Trophoblast cell (in vitro differentiated cells and primary cell): Measurements from ENCODE around the gene CCL17.

Experiments
- DNase-seq, 2 donors: peaks; one replicate each; pipeline ENCODE4 v3.0.0-alpha.2; 2016
- H2AFZ ChIP-seq: 2 replicates; pipeline ENCODE4 v1.6.1; 2013; ENCODE audit warnings: low read length, moderate library complexity, mild to moderate bottlenecking; ENCODE audit not compliant: insufficient read depth, poor library complexity
- H2AK5ac ChIP-seq: 2 replicates; pipeline ENCODE4 v1.6.1; 2013; ENCODE audit warnings: mild to moderate bottlenecking, low read length
- H2BK120ac ChIP-seq: 2 replicates; pipeline ENCODE4 v1.6.1; 2013; ENCODE audit warnings: low read length, mild to moderate bottlenecking, moderate library complexity; ENCODE audit not compliant: insufficient read depth, poor library complexity
- H2BK12ac ChIP-seq: 2 replicates; pipeline ENCODE4 v1.6.1; 2013; ENCODE audit warnings: mild to moderate bottlenecking, low read length, moderate library complexity
- H2BK5ac ChIP-seq: 2 replicates; pipeline ENCODE4 v1.6.1; 2013; ENCODE audit warnings: low read length, low read depth, moderate library complexity, mild to moderate bottlenecking; ENCODE audit not compliant: poor library complexity
- H3K14ac ChIP-seq: 2 replicates; pipeline ENCODE4 v1.6.1; 2013; ENCODE audit warnings: mild to moderate bottlenecking, low read length
- H3K18ac ChIP-seq: 2 replicates; pipeline ENCODE4 v1.6.1; 2013; ENCODE audit warnings: mild to moderate bottlenecking, low read length
- H3K23ac ChIP-seq: 2 replicates; pipeline ENCODE4 v1.6.1; 2013; ENCODE audit warnings: low read length
- H3K27ac ChIP-seq: 2 replicates; pipeline ENCODE4 v1.5.1; 2013; ENCODE audit warnings: low read depth, mild to moderate bottlenecking, inconsistent platforms, low read length, moderate library complexity
- H3K27me3 ChIP-seq: 2 replicates; pipeline ENCODE4 v1.6.1; 2013; ENCODE audit warnings: inconsistent platforms, mild to moderate bottlenecking, low read length, moderate library complexity; ENCODE audit not compliant: insufficient read depth
- H3K36me3 ChIP-seq, 2 experiments: 1 replicate in 1 of 2; 2 replicates in 1 of 2; pipeline ENCODE4 v1.6.1; 2013; ENCODE audit warnings: low read length in 2 of 2, mild to moderate bottlenecking in 2 of 2, moderate library complexity in 1 of 2; ENCODE audit not compliant: insufficient read depth in 2 of 2, control insufficient read depth in 1 of 2
- H3K4ac ChIP-seq: 2 replicates; pipeline ENCODE4 v1.6.1; 2013; ENCODE audit warnings: low read depth, mild to moderate bottlenecking, low read length, moderate library complexity
- H3K4me1 ChIP-seq, 2 experiments: 1 replicate in 1 of 2; 2 replicates in 1 of 2; pipeline ENCODE4 v1.6.1; 2013; ENCODE audit warnings: low read length in 2 of 2, mild to moderate bottlenecking in 2 of 2, moderate library complexity in 1 of 2; ENCODE audit not compliant: insufficient read depth in 2 of 2, control insufficient read depth in 1 of 2
- H3K4me2 ChIP-seq: 2 replicates; pipeline ENCODE4 v1.6.1; 2013; ENCODE audit warnings: inconsistent platforms, mild to moderate bottlenecking, low read length, moderate library complexity
- H3K4me3 ChIP-seq: 2 replicates; pipeline ENCODE4 v1.5.1; 2013; ENCODE audit warnings: mild to moderate bottlenecking, low read depth, low read length, inconsistent platforms
- H3K79me1 ChIP-seq: one replicate; pipeline ENCODE4 v1.6.1; 2013; ENCODE audit warnings: low read length
- H3K79me2 ChIP-seq: 2 replicates; pipeline ENCODE4 v1.6.1; 2013; ENCODE audit warnings: low read length, mild to moderate bottlenecking; ENCODE audit not compliant: control insufficient read depth, insufficient read depth, poor library complexity
- H3K9ac ChIP-seq: 2 replicates; pipeline ENCODE4 v1.6.1; 2013; ENCODE audit warnings: mild to moderate bottlenecking, low read length
- H3K9me3 ChIP-seq: 2 replicates; pipeline ENCODE4 v1.6.1; 2013; ENCODE audit warnings: low read depth, mild to moderate bottlenecking, control low read depth, inconsistent platforms, low read length; ENCODE audit not compliant: insufficient read depth
- H4K12ac ChIP-seq: 2 replicates; pipeline ENCODE4 v1.6.1; 2013; ENCODE audit warnings: low read depth, mild to moderate bottlenecking, low read length, moderate library complexity
- H4K8ac ChIP-seq: 2 replicates; pipeline ENCODE4 v1.6.1; 2013; ENCODE audit warnings: low read depth, mild to moderate bottlenecking, low read length, moderate library complexity
- H4K91ac ChIP-seq: one replicate; pipeline ENCODE4 v1.6.1; 2013; ENCODE audit warnings: low read depth, mild to moderate bottlenecking, low read length, moderate library complexity
- WGBS: extraction: QIAGEN DNeasy Blood & Tissue Kit; methylation state at CpG from one replicate; pipeline ENCODE4 v1.1.7; 2013; ENCODE audit warnings: missing lambda C conversion rate; ENCODE audit not compliant: insufficient read length, insufficient coverage; ENCODE audit errors: extremely low coverage; 5-methylcytosine and 5-hydroxymethylcytosine counted together

CCL17 gene

DNA sequence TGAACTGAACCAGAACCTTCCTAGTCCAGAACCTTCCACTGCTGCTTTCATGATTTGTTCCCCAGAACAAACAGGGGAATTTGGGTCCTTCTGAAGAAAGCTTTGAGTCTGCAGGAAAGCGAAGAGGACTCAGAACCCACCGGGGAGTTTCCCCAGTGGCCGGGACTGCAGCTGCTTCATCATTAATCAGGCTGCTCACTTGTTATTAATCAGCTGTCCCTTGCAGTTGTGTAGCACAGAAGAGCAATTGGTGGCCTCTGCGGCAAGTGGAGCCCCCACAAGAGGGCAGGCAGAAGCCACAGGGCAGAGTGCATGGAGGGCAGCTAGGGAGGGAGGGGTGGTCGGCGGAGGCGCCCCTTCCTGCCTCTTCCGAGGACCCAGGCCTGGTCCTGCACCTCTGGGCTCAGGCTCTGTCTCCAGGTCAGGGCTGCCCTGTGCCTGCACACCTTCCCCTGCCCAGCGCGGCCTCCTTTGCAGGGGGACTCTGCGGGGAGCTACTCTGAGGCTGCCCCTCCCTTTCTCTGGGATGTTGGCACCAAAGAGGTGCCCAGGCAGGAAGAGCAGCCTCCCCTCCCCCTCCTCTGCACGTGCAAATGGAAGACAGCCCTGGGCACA, 6.9 kb downstream of the CCL17 start:
- Histone ChIP-seq H3K4me1 (peaks cover under 1 to 4% of the 10 kb centered on the region in 2 experiments), H3K23ac (no peak overlapping the region), H2BK12ac (no peak overlapping the region), H3K9ac (no peak overlapping the region), H4K12ac (no peak overlapping the region), H3K79me2 (peaks cover under 1% of the 10 kb centered on the region), H2AK5ac (no peak overlapping the region), H3K4me3 (no peak overlapping the region), H3K4ac (no peak overlapping the region), H2BK120ac (no peak overlapping the region), H3K18ac (no peak overlapping the region), H3K9me3 (peaks cover 2% of the 10 kb centered on the region), H3K79me1 (peaks cover 5% of the 10 kb centered on the region), H3K4me2 (no peak overlapping the region), H3K27ac (no peak overlapping the region), H3K14ac (no peak overlapping the region), H3K27me3 (no peaks in the 10 kb centered on the region), H2BK5ac (no peak overlapping the region), H3K36me3 (no peaks in the 10 kb centered on the region), H4K91ac (no peak overlapping the region), H4K8ac (no peak overlapping the region), H2AFZ (no peak overlapping the region)
- WGBS = no CpG with 5 or more reads among the region's 12 CpGs
- DNase-seq = no peak

GRCh38 chr16:57412584-57412983, 8.0 kb downstream of the CCL17 start:
- no peaks in the 10 kb centered on the region for H3K27me3 ChIP-seq
- no peak overlapping the region for H2AFZ ChIP-seq
- H3K9ac ChIP-seq = no peak overlapping the region
- no peak overlapping the region for H3K14ac ChIP-seq
- H3K36me3 ChIP-seq = no peaks in the 10 kb centered on the region
- H2BK120ac ChIP-seq = no peak overlapping the region
- no peak overlapping the region for H2BK12ac ChIP-seq
- H4K8ac ChIP-seq = no peak overlapping the region
- no peak overlapping the region for H4K12ac ChIP-seq
- no peak overlapping the region for H3K18ac ChIP-seq
- WGBS = no CpG with 5 or more reads among the region's 9 CpGs
- H4K91ac ChIP-seq = no peak overlapping the region
- H3K27ac ChIP-seq = no peak overlapping the region
- H3K79me1 ChIP-seq = peaks cover 14% of the 10 kb centered on the region
- H3K9me3 ChIP-seq = peaks cover 2% of the 10 kb centered on the region
- no peak overlapping the region for H2BK5ac ChIP-seq
- peaks cover 2% of the 10 kb centered on the region for H3K79me2 ChIP-seq
- H2AK5ac ChIP-seq = no peak overlapping the region
- no peak overlapping the region for H3K4me3 ChIP-seq
- H3K4me2 ChIP-seq = no peak overlapping the region
- H3K23ac ChIP-seq = no peak overlapping the region
- peak in 1 of 2 donors; percentile 39 for DNase-seq
- H3K4me1 ChIP-seq = peaks cover 9 to 12% of the 10 kb centered on the region in 2 experiments
- no peak overlapping the region for H3K4ac ChIP-seq

GRCh38 chr16:57413301-57413730, 8.7 kb downstream of the CCL17 start:
- H2BK5ac ChIP-seq = no peak overlapping the region
- H4K12ac ChIP-seq = no peak overlapping the region
- no CpG with 5 or more reads among the region's 5 CpGs for WGBS
- H3K14ac ChIP-seq = no peak overlapping the region
- DNase-seq = no peak
- H3K4ac ChIP-seq = no peak overlapping the region
- no peaks in the 10 kb centered on the region for H3K27me3 ChIP-seq
- no peak overlapping the region for H2BK12ac ChIP-seq
- peaks cover 11 to 15% of the 10 kb centered on the region in 2 experiments for H3K4me1 ChIP-seq
- H3K4me3 ChIP-seq = no peak overlapping the region
- H3K9ac ChIP-seq = no peak overlapping the region
- no peak overlapping the region for H4K8ac ChIP-seq
- no peak overlapping the region for H3K23ac ChIP-seq
- H3K79me2 ChIP-seq = peaks cover 2% of the 10 kb centered on the region
- no peak overlapping the region for H3K27ac ChIP-seq
- H2AK5ac ChIP-seq = no peak overlapping the region
- H3K36me3 ChIP-seq = no peaks in the 10 kb centered on the region
- H3K9me3 ChIP-seq = peaks cover 2% of the 10 kb centered on the region
- no peak overlapping the region for H3K4me2 ChIP-seq
- H3K18ac ChIP-seq = no peak overlapping the region
- peaks cover 16% of the 10 kb centered on the region for H3K79me1 ChIP-seq
- H2BK120ac ChIP-seq = no peak overlapping the region
- no peak overlapping the region for H2AFZ ChIP-seq
- no peak overlapping the region for H4K91ac ChIP-seq

DNA sequence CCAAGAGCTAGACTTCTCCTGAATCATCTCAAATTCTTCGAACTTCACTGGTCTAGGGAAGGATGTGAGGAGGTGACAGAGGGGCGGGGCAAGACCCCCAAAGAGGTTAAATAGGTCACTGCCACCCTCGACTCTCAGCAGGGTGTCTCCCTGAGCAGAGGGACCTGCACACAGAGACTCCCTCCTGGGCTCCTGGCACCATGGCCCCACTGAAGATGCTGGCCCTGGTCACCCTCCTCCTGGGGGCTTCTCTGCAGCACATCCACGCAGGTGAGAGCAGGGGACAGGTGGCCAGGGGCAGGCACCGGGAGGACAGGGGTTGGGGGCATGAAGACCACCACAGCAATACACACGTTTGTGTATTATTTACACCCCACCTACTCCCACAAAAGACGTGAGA, 9.2 kb downstream of the CCL17 start:
- no peaks in the 10 kb centered on the region for H3K36me3 ChIP-seq

More for the DNA sequence above, 9.2 kb downstream of the CCL17 start:
- H3K27me3 ChIP-seq = no peaks in the 10 kb centered on the region
- no peak overlapping the region for H4K91ac ChIP-seq
- H3K4me1 ChIP-seq = peaks cover 13 to 15% of the 10 kb centered on the region in 2 experiments
- peaks cover 18% of the 10 kb centered on the region for H3K79me1 ChIP-seq
- no CpG with 5 or more reads among the region's 7 CpGs for WGBS
- H2AK5ac ChIP-seq = no peak overlapping the region
- DNase-seq = no peak
- no peak overlapping the region for H3K4me2 ChIP-seq
- H4K12ac ChIP-seq = no peak overlapping the region
- H2BK12ac ChIP-seq = no peak overlapping the region
- H3K9ac ChIP-seq = no peak overlapping the region
- H3K4me3 ChIP-seq = no peak overlapping the region
- H3K27ac ChIP-seq = no peak overlapping the region
- H3K9me3 ChIP-seq = peaks cover 2% of the 10 kb centered on the region
- no peak overlapping the region for H4K8ac ChIP-seq
- H2BK5ac ChIP-seq = no peak overlapping the region
- no peak overlapping the region for H3K18ac ChIP-seq
- H2BK120ac ChIP-seq = no peak overlapping the region
- H3K23ac ChIP-seq = no peak overlapping the region
- no peak overlapping the region for H3K4ac ChIP-seq
- H3K14ac ChIP-seq = no peak overlapping the region
- H2AFZ ChIP-seq = no peak overlapping the region
- peaks cover 2% of the 10 kb centered on the region for H3K79me2 ChIP-seq
